ENCODE results near the gene SDF2L1. TPM values are rescaled to one million over a fixed set of nuclear protein-coding genes. Genes with fewer than 3 reads are reported as not detected.

SDF2L1 gene
- total and polyA plus RNA-seq, 9 of the 15 experiments (the other 6 are each of a cell fraction or from before 2014, with no cell fraction given) = 15.1 to 989 (median 124) TPM

- TF ChIP-seq ZHX1 (conservative IDR thresholded peaks at IDR 0.05; ENCODE audit: low read length) (peak; percentile 89), MCM7 (IDR thresholded peaks at IDR 0.05) (no peak), HCFC1 (IDR thresholded peaks at IDR 0.05; ENCODE audit: low read depth, low read length) (peak; percentile 70), ZNF584 (CRISPR knock-in tag; IDR thresholded peaks at IDR 0.05; ENCODE audit: low read depth) (no peak), SIRT6 (IDR thresholded peaks at IDR 0.05; ENCODE audit: low read depth, low read length) (peak; percentile 52), ZNF140 (CRISPR knock-in tag; IDR thresholded peaks at IDR 0.05) (no peak), RAD51 (IDR thresholded peaks at IDR 0.05; ENCODE audit: borderline replicate concordance, low read depth) (no peak), ZC3H11A (IDR thresholded peaks at IDR 0.05; ENCODE audit: low read depth, low read length) (peak; percentile 93), ZFP1 (CRISPR knock-in tag; IDR thresholded peaks at IDR 0.05) (no peak), REST (IDR thresholded peaks at IDR 0.05; ENCODE audit: borderline replicate concordance) (no peak), REST (CRISPR knock-in tag; IDR thresholded peaks at IDR 0.05; ENCODE audit: low read depth) (no peak), CSDE1 (IDR thresholded peaks at IDR 0.05) (no peak), ZKSCAN8 (CRISPR knock-in tag; IDR thresholded peaks at IDR 0.05) (no peak), KLF1 (tag; IDR thresholded peaks at IDR 0.05) (no peak)
- TF ChIP-seq, protein P1, sequence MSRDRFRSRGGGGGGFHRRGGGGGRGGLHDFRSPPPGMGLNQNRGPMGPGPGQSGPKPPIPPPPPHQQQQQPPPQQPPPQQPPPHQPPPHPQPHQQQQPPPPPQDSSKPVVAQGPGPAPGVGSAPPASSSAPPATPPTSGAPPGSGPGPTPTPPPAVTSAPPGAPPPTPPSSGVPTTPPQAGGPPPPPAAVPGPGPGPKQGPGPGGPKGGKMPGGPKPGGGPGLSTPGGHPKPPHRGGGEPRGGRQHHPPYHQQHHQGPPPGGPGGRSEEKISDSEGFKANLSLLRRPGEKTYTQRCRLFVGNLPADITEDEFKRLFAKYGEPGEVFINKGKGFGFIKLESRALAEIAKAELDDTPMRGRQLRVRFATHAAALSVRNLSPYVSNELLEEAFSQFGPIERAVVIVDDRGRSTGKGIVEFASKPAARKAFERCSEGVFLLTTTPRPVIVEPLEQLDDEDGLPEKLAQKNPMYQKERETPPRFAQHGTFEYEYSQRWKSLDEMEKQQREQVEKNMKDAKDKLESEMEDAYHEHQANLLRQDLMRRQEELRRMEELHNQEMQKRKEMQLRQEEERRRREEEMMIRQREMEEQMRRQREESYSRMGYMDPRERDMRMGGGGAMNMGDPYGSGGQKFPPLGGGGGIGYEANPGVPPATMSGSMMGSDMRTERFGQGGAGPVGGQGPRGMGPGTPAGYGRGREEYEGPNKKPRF (IDR thresholded peaks at IDR 0.05; ENCODE audit: low read depth, low read length) = no peak
Observed at GRCh38 chr22:21646608-21647590, 4.8 kb downstream of the SDF2L1 start (continued).
